Measurements from ENCODE around the gene ARMC5.

- TF ChIP-seq TAF1 (IDR thresholded peaks at IDR 0.05; ENCODE audit: low read depth) (no peak), EP300 (conservative IDR thresholded peaks at IDR 0.05; ENCODE audit: poor library complexity, severe bottlenecking) (no peak), POLR2AphosphoS5 (IDR thresholded peaks at IDR 0.05) (no peak), EZH2 (IDR thresholded peaks at IDR 0.05; ENCODE audit: borderline replicate concordance, insufficient read depth, low read length, poor library complexity, severe bottlenecking) (no peak)
- TF ChIP-seq, protein P1, sequence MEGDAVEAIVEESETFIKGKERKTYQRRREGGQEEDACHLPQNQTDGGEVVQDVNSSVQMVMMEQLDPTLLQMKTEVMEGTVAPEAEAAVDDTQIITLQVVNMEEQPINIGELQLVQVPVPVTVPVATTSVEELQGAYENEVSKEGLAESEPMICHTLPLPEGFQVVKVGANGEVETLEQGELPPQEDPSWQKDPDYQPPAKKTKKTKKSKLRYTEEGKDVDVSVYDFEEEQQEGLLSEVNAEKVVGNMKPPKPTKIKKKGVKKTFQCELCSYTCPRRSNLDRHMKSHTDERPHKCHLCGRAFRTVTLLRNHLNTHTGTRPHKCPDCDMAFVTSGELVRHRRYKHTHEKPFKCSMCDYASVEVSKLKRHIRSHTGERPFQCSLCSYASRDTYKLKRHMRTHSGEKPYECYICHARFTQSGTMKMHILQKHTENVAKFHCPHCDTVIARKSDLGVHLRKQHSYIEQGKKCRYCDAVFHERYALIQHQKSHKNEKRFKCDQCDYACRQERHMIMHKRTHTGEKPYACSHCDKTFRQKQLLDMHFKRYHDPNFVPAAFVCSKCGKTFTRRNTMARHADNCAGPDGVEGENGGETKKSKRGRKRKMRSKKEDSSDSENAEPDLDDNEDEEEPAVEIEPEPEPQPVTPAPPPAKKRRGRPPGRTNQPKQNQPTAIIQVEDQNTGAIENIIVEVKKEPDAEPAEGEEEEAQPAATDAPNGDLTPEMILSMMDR (IDR thresholded peaks at IDR 0.05; ENCODE audit: poor library complexity, severe bottlenecking) = peak; percentile 32
These were observed 3.5 kb upstream of the ARMC5 start for GRCh38 chr16:31455601-31456314.

Measured in neural cell (in vitro differentiated cells).